Fibroblast of upper back skin (primary cell): ENCODE results near the gene RAD51B.
"Not testable (repeated sequence)": the region's sequence is repeated elsewhere in the genome, so short reads cannot be mapped to it uniquely, and the experiment has no call there.

ENCODE experiments used
- DNase-seq: peaks from one replicate; pipeline ENCODE4 v3.0.0-alpha.2; 2013

Gene RAD51B

GRCh38 chr14:67819563-67820421 is at the start of gene RAD51B:
RAD51B (plus strand) TSS chr14:67819779.
- DNase-seq, result peak; percentile 85

DNA sequence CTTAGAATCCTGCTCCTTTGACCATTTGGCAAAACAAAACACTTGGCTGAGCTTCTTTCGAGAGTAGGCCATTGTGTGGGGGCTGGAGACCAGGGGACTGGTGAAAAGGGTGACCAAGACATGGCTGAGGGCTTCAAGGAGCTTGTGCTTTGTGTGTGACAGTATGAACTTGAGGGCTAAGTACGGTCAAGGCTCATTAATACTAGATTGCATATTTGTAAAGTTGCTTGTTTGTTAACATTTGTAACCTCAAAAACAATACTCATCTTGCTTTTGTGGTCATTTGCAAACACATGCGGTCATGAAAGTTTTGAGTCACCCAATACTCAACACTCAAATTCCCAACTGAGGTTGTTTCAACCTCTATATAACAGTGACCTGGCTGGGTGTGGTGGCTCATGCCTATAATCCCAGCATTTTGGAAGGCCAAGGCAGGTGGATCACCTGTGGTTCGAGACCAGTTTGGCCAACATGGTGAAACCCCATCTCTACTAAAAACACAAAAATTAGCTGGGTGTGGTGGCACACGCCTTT is 45.7 kb upstream of the RAD51B start:
- DNase-seq, result no peak

- no peak for DNase-seq
Observed at GRCh38 chr14:67776653-67777322, 42.8 kb upstream of the RAD51B start.

DNA sequence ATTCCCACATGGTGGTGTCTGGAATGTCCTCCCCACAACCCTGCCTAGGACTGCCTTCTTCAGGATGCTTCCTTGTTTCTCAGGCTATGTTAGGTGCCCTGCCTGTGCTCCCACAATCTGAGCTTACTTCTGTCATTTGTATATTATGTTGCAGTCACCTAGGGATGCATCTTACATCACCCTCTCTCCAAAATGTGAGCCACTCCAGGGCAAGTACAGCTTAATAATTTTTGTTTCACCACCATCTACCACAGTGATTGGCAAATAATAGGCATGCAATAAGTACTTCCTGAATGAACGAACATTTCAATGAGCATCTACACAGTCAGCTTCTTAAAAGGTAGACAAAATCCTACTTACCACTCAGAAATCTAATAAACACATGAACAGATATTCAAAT is 40.8 kb upstream of the RAD51B start:
- no peak for DNase-seq

DNA sequence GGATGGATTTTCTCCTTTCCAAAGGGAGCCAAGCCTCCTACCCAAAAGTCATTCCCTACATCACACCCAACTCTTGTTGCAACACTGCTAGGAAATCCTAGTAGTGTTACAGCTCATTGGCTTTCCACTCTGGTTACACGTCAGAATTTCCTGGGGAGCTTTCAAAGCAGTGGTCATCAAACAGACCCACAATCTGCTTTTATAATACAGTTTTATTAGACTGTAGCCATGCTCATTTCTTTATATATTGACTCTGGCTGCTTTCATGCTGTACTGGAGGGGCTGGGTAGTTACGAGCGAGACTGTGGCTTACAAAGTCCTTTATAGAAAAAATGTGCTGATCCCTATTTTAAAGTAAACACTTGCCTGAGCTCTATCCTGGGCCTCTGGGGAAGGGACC is 37.5 kb upstream of the RAD51B start:
- no peak for DNase-seq

DNA sequence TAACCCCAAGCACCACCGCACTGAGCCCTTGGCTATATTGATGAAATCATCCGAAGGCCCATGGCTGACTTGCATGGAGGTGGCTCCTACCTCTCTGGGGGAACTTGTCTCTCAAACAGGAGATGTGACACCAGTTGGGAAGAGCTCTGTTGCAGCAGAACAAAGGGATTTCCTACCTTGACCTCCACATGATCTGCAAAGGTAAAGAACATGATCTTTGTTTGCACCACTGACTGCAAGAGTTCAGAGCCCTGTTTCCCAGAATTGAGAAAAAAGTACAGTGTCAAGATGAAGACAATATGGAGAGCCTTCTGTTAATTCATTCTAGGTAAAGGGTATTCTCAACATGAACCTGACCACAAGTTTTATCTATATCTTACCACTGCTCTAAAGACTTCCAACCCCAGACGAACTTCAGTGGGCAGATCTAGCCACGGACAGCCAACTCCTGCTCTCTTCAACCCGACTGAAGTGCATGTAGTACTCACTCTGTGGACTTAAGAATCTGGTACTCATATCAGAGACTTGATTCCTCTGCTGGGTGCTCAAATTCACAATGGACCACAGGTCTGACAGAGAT is 35.2 kb upstream of the RAD51B start:
- no peak for DNase-seq

- no peak for DNase-seq
Observed at GRCh38 chr14:67785270-67786109, 34.1 kb upstream of the RAD51B start.

DNA sequence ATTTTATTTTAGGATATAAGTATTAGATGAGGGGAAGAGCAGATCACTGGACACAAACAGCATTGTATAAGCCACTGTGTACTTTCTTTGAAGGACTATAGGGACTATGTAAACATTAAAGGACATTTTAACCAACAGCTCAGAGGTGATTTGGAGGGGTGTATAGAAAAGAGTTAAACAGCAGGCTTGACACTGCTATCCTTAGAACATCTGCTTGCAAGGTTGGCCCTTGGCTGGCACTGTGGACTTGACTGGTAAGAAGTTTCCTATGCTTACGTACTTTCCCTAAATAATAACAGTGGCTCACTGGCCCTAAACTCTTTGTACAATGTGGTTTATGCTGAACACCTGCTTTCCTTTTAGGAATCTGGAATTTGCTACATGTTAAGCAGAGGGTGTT is 31.9 kb upstream of the RAD51B start:
- DNase-seq, result no peak

DNA sequence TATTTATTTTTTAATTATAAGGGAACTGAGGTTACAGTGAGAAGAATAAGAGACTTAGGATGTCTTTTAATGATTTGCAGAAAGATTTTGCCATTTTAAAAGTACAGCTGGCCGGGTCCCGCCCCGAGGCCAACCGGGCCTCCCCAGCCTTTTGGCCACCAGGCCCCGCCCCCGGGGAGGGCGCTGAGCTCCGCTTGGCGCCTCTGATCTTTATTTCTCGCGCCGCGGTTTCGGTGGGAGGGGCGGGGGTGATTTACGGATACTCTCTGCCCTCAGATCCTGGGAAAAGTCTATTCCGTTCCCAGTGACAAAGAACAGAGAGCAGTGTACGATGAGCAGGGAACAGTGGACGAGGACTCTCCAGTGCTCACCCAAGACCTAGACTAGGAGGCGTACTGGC is 20.8 kb upstream of the RAD51B start:
- no peak for DNase-seq

DNA sequence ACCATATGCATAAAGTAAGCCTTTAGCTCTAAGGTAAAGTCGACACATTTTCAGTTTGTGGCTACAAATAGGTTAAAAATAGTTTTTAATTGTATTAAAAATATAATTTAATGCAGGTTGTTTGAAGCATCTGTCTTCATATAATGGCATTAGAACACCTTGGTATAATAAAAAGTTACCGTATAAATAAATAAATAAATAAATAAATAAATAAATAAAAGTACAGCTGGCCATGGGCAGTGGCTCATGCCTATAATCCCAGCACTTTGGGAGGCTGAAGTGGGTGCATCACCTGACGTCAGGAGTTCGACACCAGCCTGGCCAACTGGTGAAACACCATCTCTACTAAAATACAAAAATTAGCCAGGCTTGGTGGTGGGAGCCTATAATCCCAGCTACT is 18.8 kb upstream of the RAD51B start:
- DNase-seq, result no peak

GRCh38 chr14:67806246-67806645 is 13.3 kb upstream of the RAD51B start:
- no peak for DNase-seq

DNA sequence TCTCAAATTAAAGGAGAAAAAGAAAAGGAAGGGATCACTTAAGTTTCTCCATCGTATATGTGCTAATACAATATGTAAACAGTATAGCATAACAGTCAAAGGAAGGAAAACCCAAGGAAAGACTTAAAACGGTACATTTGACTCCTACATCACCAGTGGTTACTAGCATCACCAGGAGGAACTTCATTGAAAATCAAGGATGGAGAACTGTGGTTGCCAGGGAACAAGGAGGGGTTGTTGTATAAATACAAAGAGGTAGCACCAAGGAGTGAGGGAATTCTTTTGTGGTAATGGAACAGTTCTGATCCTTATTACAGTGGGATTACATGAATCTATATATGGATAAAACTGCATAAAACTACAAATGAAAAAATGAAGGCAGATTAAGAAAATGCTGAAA is 4.8 kb upstream of the RAD51B start:
- DNase-seq, result no peak

GRCh38 chr14:67815573-67816225 is 3.9 kb upstream of the RAD51B start:
- peak; percentile 5 for DNase-seq

- peak; percentile 96 for DNase-seq
Observed at GRCh38 chr14:67816326-67817002, 3.1 kb upstream of the RAD51B start, which contains the start of gene ZFYVE26. ZFYVE26 (minus strand) TSS chr14:67816590; CDS start chr14:67815963, 627 bp downstream.

DNA sequence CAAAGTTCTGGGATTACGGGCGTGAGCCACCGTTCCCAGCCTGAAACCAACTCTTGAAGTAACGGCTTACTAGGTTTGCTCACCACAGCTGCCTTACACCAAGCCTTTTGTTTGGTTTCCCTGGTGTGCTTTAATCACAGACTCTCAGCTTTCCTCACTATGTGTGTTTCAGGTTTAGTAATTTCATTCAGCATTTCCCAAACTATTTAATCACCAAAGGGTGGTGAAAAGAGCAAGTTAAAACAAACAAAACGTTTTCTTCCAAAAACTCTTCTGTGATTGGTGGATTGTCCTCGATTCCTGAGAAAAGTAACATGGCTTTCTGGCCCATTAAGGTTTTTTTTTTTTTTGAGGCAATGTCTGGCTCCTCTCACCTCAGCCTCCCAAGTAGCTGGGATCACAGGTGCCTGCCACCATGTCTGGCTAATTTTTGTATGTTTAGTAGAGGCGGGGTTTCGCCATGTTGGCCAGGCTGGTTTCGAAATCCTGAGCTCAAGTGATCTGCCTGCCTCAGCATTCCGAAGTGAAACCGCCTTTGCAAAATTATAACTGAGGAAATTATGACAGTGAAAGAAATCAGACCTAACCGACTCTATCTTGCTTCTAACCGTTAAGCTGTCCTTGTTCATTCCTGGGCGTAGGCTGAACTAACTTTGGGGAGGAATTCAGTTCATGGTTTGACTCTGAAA is 1.7 kb upstream of the RAD51B start:
- no peak for DNase-seq

- DNase-seq, result not testable (repeated sequence)
Observed at GRCh38 chr14:67818476-67818875, 1.1 kb upstream of the RAD51B start.

GRCh38 chr14:67820428-67820971 is 921 bp downstream of the RAD51B start:
- peak; percentile 18 for DNase-seq

- DNase-seq, result no peak
Observed at GRCh38 chr14:67821121-67821520, 1.5 kb downstream of the RAD51B start.

DNA sequence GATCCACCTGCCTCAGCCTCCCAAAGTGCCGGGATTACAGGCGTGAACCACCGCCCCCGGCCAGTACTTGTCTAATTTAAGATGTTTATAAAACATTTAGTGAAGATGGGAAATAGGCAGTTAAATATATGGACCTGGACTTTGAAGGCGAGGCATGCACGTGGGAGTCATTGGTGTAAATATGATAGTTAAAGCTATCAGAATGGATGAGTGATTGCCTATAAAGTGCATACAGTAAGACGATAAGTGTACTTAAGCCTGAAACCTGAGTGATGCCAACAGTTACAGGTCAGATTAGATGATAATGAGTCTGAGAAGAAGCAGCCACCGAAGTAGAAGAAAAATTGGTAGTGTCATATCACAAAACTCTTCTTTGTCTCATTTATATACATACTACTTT is 11.5 kb downstream of the RAD51B start:
- DNase-seq, result no peak

- DNase-seq, result no peak
Observed at GRCh38 chr14:67833403-67833802, 13.8 kb downstream of the RAD51B start.

GRCh38 chr14:67835596-67835995 is 16.0 kb downstream of the RAD51B start:
- DNase-seq, result no peak
